ENCODE results near the gene STIMATE. TPM values are rescaled to one million over a fixed set of nuclear protein-coding genes. Genes with fewer than 3 reads are reported as not detected.

STIMATE gene
- total and polyA plus RNA-seq, 8 donors: 5.0 to 19.9 (median 13.6) TPM

GRCh38 chr3:52791366-52791765 lies 106.0 kb downstream of the STIMATE start:
- intact Hi-C loops (cut with DNase I): no loop called here
- no peak for FAIRE-seq
- TF ChIP-seq, protein P1, sequence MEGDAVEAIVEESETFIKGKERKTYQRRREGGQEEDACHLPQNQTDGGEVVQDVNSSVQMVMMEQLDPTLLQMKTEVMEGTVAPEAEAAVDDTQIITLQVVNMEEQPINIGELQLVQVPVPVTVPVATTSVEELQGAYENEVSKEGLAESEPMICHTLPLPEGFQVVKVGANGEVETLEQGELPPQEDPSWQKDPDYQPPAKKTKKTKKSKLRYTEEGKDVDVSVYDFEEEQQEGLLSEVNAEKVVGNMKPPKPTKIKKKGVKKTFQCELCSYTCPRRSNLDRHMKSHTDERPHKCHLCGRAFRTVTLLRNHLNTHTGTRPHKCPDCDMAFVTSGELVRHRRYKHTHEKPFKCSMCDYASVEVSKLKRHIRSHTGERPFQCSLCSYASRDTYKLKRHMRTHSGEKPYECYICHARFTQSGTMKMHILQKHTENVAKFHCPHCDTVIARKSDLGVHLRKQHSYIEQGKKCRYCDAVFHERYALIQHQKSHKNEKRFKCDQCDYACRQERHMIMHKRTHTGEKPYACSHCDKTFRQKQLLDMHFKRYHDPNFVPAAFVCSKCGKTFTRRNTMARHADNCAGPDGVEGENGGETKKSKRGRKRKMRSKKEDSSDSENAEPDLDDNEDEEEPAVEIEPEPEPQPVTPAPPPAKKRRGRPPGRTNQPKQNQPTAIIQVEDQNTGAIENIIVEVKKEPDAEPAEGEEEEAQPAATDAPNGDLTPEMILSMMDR (IDR thresholded peaks at IDR 0.05): no peak
- Histone ChIP-seq H3K9me3 (no peaks in the 10 kb centered on the region), H3K27me3 (no peaks in the 10 kb centered on the region), H3K36me3 (no peaks in the 10 kb centered on the region), H3K27ac (no peak overlapping the region), H3K4me3 (no peak overlapping the region), H3K4me1 (peaks cover 0 to 3% (median 0%) of the 10 kb centered on the region in 3 donors)
- 81 to 83% methylated on average over 12 of the region's 12 CpGs for WGBS, 2 donors
- DNase-seq: peak in 1 of 6 donors; percentile 39
- ATAC-seq: no peak

GRCh38 chr3:52790741-52791140 lies 106.6 kb downstream of the STIMATE start:
- TF ChIP-seq, protein P1 (IDR thresholded peaks at IDR 0.05): no peak
- WGBS, 2 donors: 84 to 91% methylated on average over 13 of the region's 13 CpGs
- FAIRE-seq (no peak), ATAC-seq (no peak), DNase-seq (peak in 1 of 6 donors; percentile 36)
- peaks cover 0 to 3% (median 0%) of the 10 kb centered on the region in 3 donors for H3K4me1 ChIP-seq
- H3K4me3 ChIP-seq: no peak overlapping the region
- intact Hi-C loops (cut with DNase I): no loop called here
- H3K27me3 ChIP-seq: no peaks in the 10 kb centered on the region
- H3K9me3 ChIP-seq: no peaks in the 10 kb centered on the region
- no peak overlapping the region for H3K27ac ChIP-seq
- H3K36me3 ChIP-seq: no peaks in the 10 kb centered on the region

DNA sequence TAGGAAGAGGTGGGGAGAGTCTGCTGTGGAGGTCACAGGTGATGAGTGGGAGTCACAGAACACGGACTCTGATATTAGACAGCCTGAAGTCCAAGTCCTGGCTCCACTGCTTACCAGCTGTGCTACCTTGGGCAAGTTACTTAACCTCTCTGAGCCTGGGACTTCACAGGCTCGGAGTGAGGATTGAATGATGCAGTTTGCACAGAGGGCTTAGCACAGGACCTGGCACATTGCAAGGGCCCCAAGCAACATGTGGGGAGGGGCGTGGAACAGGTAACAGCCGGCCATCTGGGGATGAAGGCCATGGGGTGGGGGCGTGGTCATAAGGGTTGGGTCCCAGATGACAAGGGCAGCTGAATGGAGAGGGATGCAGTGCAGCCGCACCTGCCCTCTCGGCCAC lies 107.0 kb downstream of the STIMATE start:
- intact Hi-C loops (cut with DNase I): no loop called here
- Histone ChIP-seq H3K9me3 (no peaks in the 10 kb centered on the region), H3K4me1 (peaks cover 0 to 2% (median 0%) of the 10 kb centered on the region in 3 donors), H3K27ac (no peak overlapping the region), H3K4me3 (no peak overlapping the region), H3K27me3 (no peaks in the 10 kb centered on the region), H3K36me3 (no peaks in the 10 kb centered on the region)
- ATAC-seq (no peak), FAIRE-seq (no peak), DNase-seq (peak in 1 of 6 donors; percentile 32)
- TF ChIP-seq, protein P1 (IDR thresholded peaks at IDR 0.05): no peak
- WGBS, 2 donors: 72 to 73% methylated on average over 7 of the region's 7 CpGs

- peak in 1 of 6 donors; percentile 44 for DNase-seq
- FAIRE-seq: no peak
- Histone ChIP-seq H3K4me3 (no peak overlapping the region), H3K9me3 (no peaks in the 10 kb centered on the region), H3K27me3 (no peaks in the 10 kb centered on the region), H3K36me3 (no peaks in the 10 kb centered on the region), H3K27ac (no peak overlapping the region), H3K4me1 (no peaks in the 10 kb centered on the region)
- TF ChIP-seq, protein P1 (IDR thresholded peaks at IDR 0.05): no peak
- intact Hi-C loops (cut with DNase I): no loop called here
- whole genome bisulfite sequencing, 2 donors: 87 to 93% methylated on average over 6 of the region's 6 CpGs
- no peak for ATAC-seq
These were observed 107.7 kb downstream of the STIMATE start for GRCh38 chr3:52789746-52790040.

GRCh38 chr3:52788890-52789745 lies 108.2 kb downstream of the STIMATE start:
- H3K9me3 ChIP-seq: no peaks in the 10 kb centered on the region
- DNase-seq: peak in 1 of 6 donors; percentile 17
- no peak for FAIRE-seq
- TF ChIP-seq, protein P1 (IDR thresholded peaks at IDR 0.05): no peak
- H3K27ac ChIP-seq: no peak overlapping the region
- H3K4me3 ChIP-seq: no peak overlapping the region
- no peaks in the 10 kb centered on the region for H3K36me3 ChIP-seq
- H3K4me1 ChIP-seq: no peaks in the 10 kb centered on the region
- no peak for ATAC-seq
- intact Hi-C loops (cut with DNase I): no loop called here
- 77 to 78% methylated on average over 16 of the region's 16 CpGs for WGBS, 2 donors
- no peaks in the 10 kb centered on the region for H3K27me3 ChIP-seq
